ENCODE measurements around the gene PTPRZ1. TPM values are rescaled to one million over a fixed set of nuclear protein-coding genes. Genes with fewer than 3 reads are reported as not detected.

Gene PTPRZ1
- total RNA-seq, 2 donors from 2014 or later: 1.4 to 4.4 TPM

DNA sequence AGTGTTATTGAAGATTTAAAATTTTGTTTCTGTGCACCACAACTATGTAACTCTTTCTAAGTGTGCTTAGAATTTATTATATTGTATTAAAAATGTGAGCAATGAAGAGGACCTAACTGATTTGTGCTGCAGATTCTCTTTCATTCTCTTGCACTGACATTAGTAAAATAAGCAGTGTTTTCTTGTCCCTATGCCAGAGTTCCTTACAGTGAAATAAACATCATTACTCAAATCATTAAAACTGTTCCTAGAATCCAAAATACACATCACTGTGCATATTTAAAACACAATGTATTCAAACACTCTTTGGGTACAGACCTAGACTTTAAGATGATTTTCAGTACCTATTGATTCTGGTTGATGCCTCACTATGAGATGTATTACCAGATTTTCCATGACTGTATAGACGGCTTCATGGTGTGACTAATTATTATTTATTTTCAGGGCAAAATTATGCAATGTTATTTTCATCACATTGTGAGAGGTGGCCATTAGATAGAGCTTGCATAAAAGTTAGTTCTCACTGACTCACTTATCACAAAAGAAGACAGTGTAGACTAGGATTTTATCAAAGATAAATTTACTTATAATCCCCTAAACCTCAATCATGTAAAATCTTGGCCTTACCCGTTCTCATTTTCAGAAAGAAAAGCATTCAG is 93.4 kb downstream of the PTPRZ1 start:
- 76% methylated on average over 2 of the region's 2 CpGs for WGBS
- intact Hi-C loops (cut with DNase I): no loop called here
- TF ChIP-seq POLR2AphosphoS5 (IDR thresholded peaks at IDR 0.05) (no peak), POLR2A (IDR thresholded peaks at IDR 0.05) (no peak)
- TF ChIP-seq, protein P1, sequence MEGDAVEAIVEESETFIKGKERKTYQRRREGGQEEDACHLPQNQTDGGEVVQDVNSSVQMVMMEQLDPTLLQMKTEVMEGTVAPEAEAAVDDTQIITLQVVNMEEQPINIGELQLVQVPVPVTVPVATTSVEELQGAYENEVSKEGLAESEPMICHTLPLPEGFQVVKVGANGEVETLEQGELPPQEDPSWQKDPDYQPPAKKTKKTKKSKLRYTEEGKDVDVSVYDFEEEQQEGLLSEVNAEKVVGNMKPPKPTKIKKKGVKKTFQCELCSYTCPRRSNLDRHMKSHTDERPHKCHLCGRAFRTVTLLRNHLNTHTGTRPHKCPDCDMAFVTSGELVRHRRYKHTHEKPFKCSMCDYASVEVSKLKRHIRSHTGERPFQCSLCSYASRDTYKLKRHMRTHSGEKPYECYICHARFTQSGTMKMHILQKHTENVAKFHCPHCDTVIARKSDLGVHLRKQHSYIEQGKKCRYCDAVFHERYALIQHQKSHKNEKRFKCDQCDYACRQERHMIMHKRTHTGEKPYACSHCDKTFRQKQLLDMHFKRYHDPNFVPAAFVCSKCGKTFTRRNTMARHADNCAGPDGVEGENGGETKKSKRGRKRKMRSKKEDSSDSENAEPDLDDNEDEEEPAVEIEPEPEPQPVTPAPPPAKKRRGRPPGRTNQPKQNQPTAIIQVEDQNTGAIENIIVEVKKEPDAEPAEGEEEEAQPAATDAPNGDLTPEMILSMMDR (IDR thresholded peaks at IDR 0.05): no peak
- no peak overlapping the region for H3K27ac ChIP-seq
- H3K4me1 ChIP-seq (replicated peaks): no peaks in the 10 kb centered on the region
- no peaks in the 10 kb centered on the region for H3K9me3 ChIP-seq
- H3K27me3 ChIP-seq (replicated peaks; ENCODE audit: insufficient read depth): no peaks in the 10 kb centered on the region
- H3K4me3 ChIP-seq: no peak overlapping the region
- no peaks in the 10 kb centered on the region for H3K36me3 ChIP-seq
- no peak for DNase-seq (ENCODE audit: low spot score)

DNA sequence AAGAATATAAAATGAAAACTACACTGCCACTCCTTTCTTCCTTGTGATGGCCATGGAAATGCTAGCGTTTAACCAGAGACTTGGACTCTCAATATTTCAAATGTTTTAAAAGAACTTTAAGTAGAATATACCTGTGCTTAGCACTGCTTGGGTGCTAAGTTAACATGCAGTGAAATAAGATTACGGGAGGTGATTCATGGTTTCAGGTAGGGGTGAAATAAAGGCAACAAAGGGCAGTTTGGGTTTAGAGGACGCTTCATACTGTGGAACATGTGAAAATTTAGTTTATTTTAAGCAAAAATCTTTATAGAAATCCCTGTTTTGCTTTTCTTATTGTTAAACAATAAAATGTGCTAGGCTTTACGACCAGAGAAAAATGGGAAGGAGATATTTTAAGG is 94.0 kb downstream of the PTPRZ1 start:
- H3K27ac ChIP-seq: no peak overlapping the region
- 82% methylated on average over 4 of the region's 4 CpGs for WGBS
- H3K9me3 ChIP-seq: no peaks in the 10 kb centered on the region
- no peaks in the 10 kb centered on the region for H3K27me3 ChIP-seq (replicated peaks; ENCODE audit: insufficient read depth)
- no peaks in the 10 kb centered on the region for H3K4me1 ChIP-seq (replicated peaks)
- DNase-seq (ENCODE audit: low spot score): no peak
- no peaks in the 10 kb centered on the region for H3K36me3 ChIP-seq
- intact Hi-C loops (cut with DNase I): no loop called here
- H3K4me3 ChIP-seq: no peak overlapping the region
- no peak for TF ChIP-seq POLR2A (IDR thresholded peaks at IDR 0.05)
- TF ChIP-seq, protein P1 (IDR thresholded peaks at IDR 0.05): no peak
- no peak for TF ChIP-seq POLR2AphosphoS5 (IDR thresholded peaks at IDR 0.05)

DNA sequence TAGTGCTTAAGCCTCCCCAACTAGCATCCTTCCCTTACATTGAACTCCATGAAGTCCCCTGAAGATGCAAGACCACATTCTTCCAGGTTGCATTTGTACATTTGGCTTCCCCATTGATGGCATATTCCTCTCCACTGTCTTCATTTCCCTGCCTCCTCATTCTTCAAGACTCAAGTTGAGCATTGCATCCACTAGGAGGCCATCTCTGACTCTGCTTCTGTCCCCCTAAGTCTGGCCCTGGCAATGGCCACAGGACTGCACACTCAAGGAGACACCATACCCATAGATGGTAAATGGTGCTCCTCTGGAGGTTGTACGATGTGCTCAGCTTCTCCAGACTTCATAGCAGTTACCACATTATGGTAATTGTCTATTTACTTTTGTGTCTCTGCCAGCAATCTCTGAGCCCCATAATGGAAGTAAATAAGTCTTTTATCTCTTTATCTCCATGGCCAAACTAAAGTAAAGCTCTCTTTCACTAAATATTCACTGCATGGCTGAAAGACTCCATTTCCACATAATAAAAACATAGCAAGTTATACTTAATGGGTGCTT is 112.6 kb downstream of the PTPRZ1 start:
- intact Hi-C loops (cut with DNase I): no loop called here
- no peak for DNase-seq (ENCODE audit: low spot score)
- no peak for TF ChIP-seq POLR2AphosphoS5 (IDR thresholded peaks at IDR 0.05)
- TF ChIP-seq POLR2A (IDR thresholded peaks at IDR 0.05): no peak
- TF ChIP-seq, protein P1 (IDR thresholded peaks at IDR 0.05): no peak
- 70% methylated on average over 1 of the region's 1 CpG for WGBS
- no peak overlapping the region for H3K4me3 ChIP-seq
- H3K27me3 ChIP-seq (replicated peaks; ENCODE audit: insufficient read depth): no peaks in the 10 kb centered on the region
- no peaks in the 10 kb centered on the region for H3K36me3 ChIP-seq
- no peaks in the 10 kb centered on the region for H3K4me1 ChIP-seq (replicated peaks)
- H3K27ac ChIP-seq: no peak overlapping the region
- H3K9me3 ChIP-seq: no peaks in the 10 kb centered on the region

DNA sequence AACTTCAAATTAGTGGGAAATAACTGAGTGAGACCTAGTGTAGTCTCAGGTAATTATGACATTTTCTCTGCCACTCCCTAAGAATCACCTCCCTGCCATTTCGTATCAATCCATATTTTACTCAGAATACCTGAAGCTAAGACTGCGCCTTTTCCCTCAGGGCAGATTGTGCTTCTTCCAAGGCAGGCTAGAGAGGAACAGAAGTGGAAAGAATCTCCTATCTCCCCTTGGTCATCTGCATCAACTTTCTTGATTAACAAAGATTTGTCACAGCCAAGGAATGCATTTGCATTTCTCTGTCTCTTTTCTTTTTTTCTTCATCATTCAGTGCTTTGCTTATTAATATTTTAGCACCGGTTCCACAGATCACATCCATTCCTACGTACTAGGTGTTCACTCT is 119.1 kb downstream of the PTPRZ1 start:
- Histone ChIP-seq H3K9me3 (no peaks in the 10 kb centered on the region), H3K4me1 (replicated peaks) (no peaks in the 10 kb centered on the region), H3K4me3 (no peak overlapping the region), H3K36me3 (no peaks in the 10 kb centered on the region), H3K27me3 (replicated peaks; ENCODE audit: insufficient read depth) (no peaks in the 10 kb centered on the region), H3K27ac (no peak overlapping the region)
- WGBS: 85% methylated on average over 4 of the region's 4 CpGs
- no peak for DNase-seq (ENCODE audit: low spot score)
- TF ChIP-seq, protein P1 (IDR thresholded peaks at IDR 0.05): no peak
- TF ChIP-seq POLR2AphosphoS5 (IDR thresholded peaks at IDR 0.05) (no peak), POLR2A (IDR thresholded peaks at IDR 0.05) (no peak)
- intact Hi-C loops (cut with DNase I): loop anchor here (10.0 kb wide), 1 partner anchor 627 kb away; no protein-coding TSS in a partner anchor

Measured in prostate gland (tissue), 2 donors.